ENCODE data around the gene EXOSC7. TPM values are rescaled to one million over a fixed set of nuclear protein-coding genes. Genes with fewer than 3 reads are reported as not detected.

EXOSC7 gene
- total and polyA plus RNA-seq, 11 donors, result 23.8 to 87.3 (median 32.9) TPM

GRCh38 chr3:44929782-44930181 is 46.3 kb upstream of the EXOSC7 start:
- WGBS, 4 donors, result 89 to 95% (median 93%) methylated on average over 3 to 5 of the region's 5 CpGs
- no peak for DNase-seq
- no peak for TF ChIP-seq POLR2A (IDR thresholded peaks at IDR 0.05)
- TF ChIP-seq CTCF (IDR thresholded peaks at IDR 0.05), result no peak
- ATAC-seq, result no peak
- intact Hi-C loops (cut with DNase I), result no loop called here
- no peaks in the 10 kb centered on the region for H3K9me3 ChIP-seq
- peaks cover 0 to 91% (median 77%) of the 10 kb centered on the region in 9 donors for H3K36me3 ChIP-seq
- no peak overlapping the region for H3K27ac ChIP-seq
- H3K4me1 ChIP-seq, result peaks cover 0 to 9% (median 0%) of the 10 kb centered on the region in 12 donors
- H3K4me3 ChIP-seq, result no peak overlapping the region
- no peaks in the 10 kb centered on the region for H3K27me3 ChIP-seq

GRCh38 chr3:44930911-44931310 is 45.1 kb upstream of the EXOSC7 start:
- Histone ChIP-seq H3K9me3 (no peaks in the 10 kb centered on the region), H3K4me3 (no peak overlapping the region), H3K27ac (no peak overlapping the region), H3K27me3 (no peaks in the 10 kb centered on the region), H3K4me1 (peaks cover 0 to 7% (median 0%) of the 10 kb centered on the region in 12 donors), H3K36me3 (peaks cover 0 to 87% (median 73%) of the 10 kb centered on the region in 9 donors)
- WGBS, 4 donors, result 94 to 100% (median 98%) methylated on average over 2 of the region's 2 CpGs
- intact Hi-C loops (cut with DNase I), result no loop called here
- TF ChIP-seq CTCF (IDR thresholded peaks at IDR 0.05), result no peak
- no peak for TF ChIP-seq POLR2A (IDR thresholded peaks at IDR 0.05)
- DNase-seq (no peak), ATAC-seq (no peak)

GRCh38 chr3:44931791-44932190 is 44.3 kb upstream of the EXOSC7 start:
- 82 to 92% (median 84%) methylated on average over 2 of the region's 2 CpGs for WGBS, 4 donors
- H3K27me3 ChIP-seq, result no peaks in the 10 kb centered on the region
- ATAC-seq (no peak), DNase-seq (no peak)
- H3K9me3 ChIP-seq, result no peaks in the 10 kb centered on the region
- intact Hi-C loops (cut with DNase I), result no loop called here
- TF ChIP-seq CTCF (IDR thresholded peaks at IDR 0.05) (no peak), POLR2A (IDR thresholded peaks at IDR 0.05) (no peak)
- no peak overlapping the region for H3K27ac ChIP-seq
- H3K4me3 ChIP-seq, result no peak overlapping the region
- peaks cover 0 to 79% (median 68%) of the 10 kb centered on the region in 9 donors for H3K36me3 ChIP-seq
- peaks cover 0 to 7% (median 0%) of the 10 kb centered on the region in 12 donors for H3K4me1 ChIP-seq

- H3K36me3 ChIP-seq, result peaks cover 0 to 79% (median 66%) of the 10 kb centered on the region in 9 donors
- H3K27ac ChIP-seq, result no peak overlapping the region
- no peak overlapping the region for H3K4me3 ChIP-seq
- no peak for ATAC-seq
- intact Hi-C loops (cut with DNase I), result no loop called here
- peaks cover 0 to 7% (median 0%) of the 10 kb centered on the region in 12 donors for H3K4me1 ChIP-seq
- no peak for DNase-seq
- 46 to 73% (median 70%) methylated on average over 2 of the region's 2 CpGs for WGBS, 4 donors
- H3K9me3 ChIP-seq, result no peaks in the 10 kb centered on the region
- H3K27me3 ChIP-seq, result no peaks in the 10 kb centered on the region
- no peak for TF ChIP-seq POLR2A (IDR thresholded peaks at IDR 0.05)
These were observed 43.8 kb upstream of the EXOSC7 start for GRCh38 chr3:44932271-44932670.

Measured in heart left ventricle (tissue), 16 donors.